HG03025 (cell line): ENCODE data around the gene OR8G5.

ENCODE experiments used
- ATAC-seq: cut with Tn5 transposase; IDR thresholded peaks from one replicate; pipeline ENCODE4 v1.9.1; 2021; ENCODE audit warnings: mild to moderate bottlenecking, moderate library complexity; ENCODE audit not compliant: unreplicated experiment, low FRiP score

Gene OR8G5

GRCh38 chr11:124285610-124286344, 29.6 kb downstream of the OR8G5 start:
- ATAC-seq = no peak

GRCh38 chr11:124294687-124295086, 38.5 kb downstream of the OR8G5 start:
- no peak for ATAC-seq

GRCh38 chr11:124296016-124296415, 39.8 kb downstream of the OR8G5 start:
- no peak for ATAC-seq

GRCh38 chr11:124297921-124298320, 41.7 kb downstream of the OR8G5 start:
- ATAC-seq = no peak

- ATAC-seq = no peak
Measured at GRCh38 chr11:124301548-124301947, 45.4 kb downstream of the OR8G5 start.

GRCh38 chr11:124302347-124303125, 46.4 kb downstream of the OR8G5 start:
- no peak for ATAC-seq

- no peak for ATAC-seq
Measured at GRCh38 chr11:124307093-124307492, 50.9 kb downstream of the OR8G5 start.

GRCh38 chr11:124310721-124311120, 54.5 kb downstream of the OR8G5 start:
- no peak for ATAC-seq

GRCh38 chr11:124311269-124311668, 55.1 kb downstream of the OR8G5 start:
- no peak for ATAC-seq

- no peak for ATAC-seq
Measured at GRCh38 chr11:124311670-124312069, 55.5 kb downstream of the OR8G5 start.

- no peak for ATAC-seq
Measured at GRCh38 chr11:124313131-124313530, 57.0 kb downstream of the OR8G5 start.

- ATAC-seq = no peak
Measured at GRCh38 chr11:124313849-124314248, 57.7 kb downstream of the OR8G5 start, which contains the start of gene OR8D1. OR8D1 (minus strand) TSS chr11:124313949; CDS start chr11:124310766, 3,183 bp downstream.

- no peak for ATAC-seq
Measured at GRCh38 chr11:124315052-124315451, 58.9 kb downstream of the OR8G5 start.
